Neuron (in vitro differentiated cells): ENCODE results near the gene CAMK1D.

Experiments
- H2AFZ ChIP-seq: one replicate; pipeline ENCODE4 v1.6.1; 2013; ENCODE audit warnings: low read depth, mild to moderate bottlenecking, inconsistent platforms, low read length, moderate library complexity
- H3K27me3 ChIP-seq: one replicate; pipeline ENCODE4 v1.6.1; 2013; ENCODE audit warnings: low read length; ENCODE audit not compliant: insufficient read depth
- H3K36me3 ChIP-seq: one replicate; pipeline ENCODE4 v1.6.1; 2013; ENCODE audit warnings: low read length; ENCODE audit not compliant: insufficient read depth
- H3K4me1 ChIP-seq: one replicate; pipeline ENCODE4 v1.6.1; 2013; ENCODE audit warnings: low read length; ENCODE audit not compliant: insufficient read depth
- H3K4me3 ChIP-seq: 2 replicates; pipeline ENCODE4 v1.5.1; 2013; ENCODE audit warnings: mild to moderate bottlenecking, low read length, moderate library complexity
- H3K9me3 ChIP-seq: one replicate; pipeline ENCODE4 v1.6.1; 2013; ENCODE audit warnings: low read length

CAMK1D gene

DNA sequence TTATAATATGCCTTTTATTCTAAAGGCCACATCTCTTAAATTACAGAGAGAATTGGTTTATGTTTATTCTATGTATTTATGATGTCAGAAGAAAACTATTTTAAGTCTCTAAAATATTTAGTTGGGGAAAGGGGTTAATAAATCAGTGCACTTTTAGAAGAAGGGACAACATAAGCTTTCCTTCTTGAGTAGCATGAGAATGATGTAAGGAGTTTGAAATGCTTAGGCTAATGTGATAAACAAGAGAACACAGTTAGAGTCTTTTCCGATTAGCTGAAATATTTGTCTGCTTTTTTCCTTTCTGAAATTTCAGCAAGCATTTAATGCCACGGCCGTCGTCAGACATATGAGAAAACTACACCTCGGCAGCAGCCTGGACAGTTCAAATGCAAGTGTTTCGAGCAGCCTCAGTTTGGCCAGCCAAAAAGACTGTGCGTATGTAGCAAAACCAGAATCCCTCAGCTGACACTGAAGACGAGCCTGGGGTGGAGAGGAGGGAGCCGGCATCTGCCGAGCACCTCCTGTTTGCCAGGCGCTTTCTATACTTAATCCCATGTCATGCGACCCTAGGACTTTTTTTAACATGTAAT lies 476.0 kb downstream of the CAMK1D start:
- H3K4me3 ChIP-seq = no peak overlapping the region
- H3K27me3 ChIP-seq = no peaks in the 10 kb centered on the region
- no peaks in the 10 kb centered on the region for H3K9me3 ChIP-seq

DNA sequence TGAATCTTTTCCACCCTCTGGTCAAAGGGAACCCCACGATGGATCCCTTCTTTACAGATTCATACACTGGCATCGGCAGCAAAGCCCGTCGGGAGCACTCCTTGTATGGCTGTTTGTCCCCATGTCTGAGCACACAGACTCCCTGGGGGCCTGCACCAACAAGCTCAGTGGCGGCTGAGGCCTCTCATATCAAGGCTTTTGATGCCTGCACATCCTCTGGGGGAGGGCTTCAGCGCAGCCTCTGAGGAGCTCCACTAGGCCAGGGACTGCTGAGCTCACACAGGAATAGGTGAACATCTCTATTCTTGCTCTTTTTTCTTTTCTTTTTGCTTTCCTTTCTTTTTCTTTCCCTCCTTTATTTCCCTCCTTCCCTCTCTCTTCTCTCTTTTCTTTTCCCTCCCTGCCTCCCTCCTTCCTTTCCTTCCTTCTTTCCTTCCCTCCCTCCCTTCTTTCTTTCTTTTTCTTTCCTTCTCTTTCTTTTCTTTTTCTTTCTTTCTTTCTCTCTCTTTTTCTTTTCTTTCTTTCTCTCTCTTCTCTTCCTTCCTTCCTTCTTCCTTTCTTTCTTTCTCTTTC lies 477.5 kb downstream of the CAMK1D start:
- Histone ChIP-seq H3K9me3 (no peaks in the 10 kb centered on the region), H3K36me3 (peaks cover 5% of the 10 kb centered on the region), H3K4me3 (no peak overlapping the region), H3K4me1 (no peaks in the 10 kb centered on the region), H3K27me3 (no peaks in the 10 kb centered on the region), H2AFZ (no peak overlapping the region)

More for the DNA sequence above, 476.0 kb downstream of the CAMK1D start:
- Histone ChIP-seq H3K36me3 (peaks cover 7% of the 10 kb centered on the region), H3K4me1 (no peaks in the 10 kb centered on the region), H2AFZ (no peak overlapping the region)

DNA sequence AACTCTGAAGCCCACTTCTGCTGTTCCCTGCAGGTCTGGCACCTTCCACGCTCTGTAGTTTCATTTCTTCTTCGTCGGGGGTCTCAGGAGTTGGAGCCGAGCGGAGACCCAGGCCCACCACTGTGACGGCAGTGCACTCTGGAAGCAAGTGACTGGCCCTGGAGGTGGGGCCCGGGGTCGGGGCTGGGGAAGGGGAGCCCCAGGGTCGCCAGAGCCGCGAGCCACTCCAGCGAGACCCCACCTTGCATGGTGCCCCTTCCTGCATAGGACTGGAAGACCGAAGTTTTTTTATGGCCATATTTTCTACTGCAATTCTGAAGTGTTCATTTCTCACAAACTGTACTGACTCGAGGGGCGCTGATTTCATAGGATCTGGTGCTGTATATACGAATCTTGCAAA lies 479.4 kb downstream of the CAMK1D start:
- no peak overlapping the region for H2AFZ ChIP-seq
- H3K4me3 ChIP-seq = no peak overlapping the region
- no peaks in the 10 kb centered on the region for H3K27me3 ChIP-seq
- H3K9me3 ChIP-seq = peaks cover 2% of the 10 kb centered on the region
- H3K36me3 ChIP-seq = peaks cover 5% of the 10 kb centered on the region
- no peaks in the 10 kb centered on the region for H3K4me1 ChIP-seq

DNA sequence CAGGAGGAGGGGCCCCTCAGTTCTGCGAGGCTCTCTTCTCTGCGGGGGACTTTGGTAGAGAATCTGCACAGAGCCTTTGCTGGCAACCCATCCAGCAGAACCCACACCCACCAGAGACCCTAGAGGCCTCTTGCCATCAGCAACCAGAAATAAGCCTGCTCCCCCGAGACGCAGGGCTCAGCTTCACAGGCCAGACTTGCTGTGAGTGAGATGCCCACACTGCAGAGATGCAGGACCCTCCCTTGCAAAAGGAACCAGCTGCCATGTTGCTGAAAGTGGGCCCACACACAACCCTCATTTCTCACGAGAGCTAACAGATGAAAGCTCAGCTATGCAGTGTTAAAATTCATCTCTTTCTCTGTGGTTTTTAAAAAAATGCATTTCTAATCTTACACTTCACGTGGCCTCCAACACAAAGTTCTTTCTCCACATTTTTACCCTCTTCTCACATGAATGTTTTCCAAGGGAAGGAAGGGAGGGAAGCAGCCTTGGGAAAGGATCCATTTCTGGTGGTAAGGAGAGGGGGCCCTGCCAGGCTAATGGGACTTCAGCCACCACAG lies 480.6 kb downstream of the CAMK1D start:
- Histone ChIP-seq H3K4me1 (peaks cover 8% of the 10 kb centered on the region), H3K36me3 (peaks cover 5% of the 10 kb centered on the region), H3K9me3 (peaks cover 2% of the 10 kb centered on the region), H3K4me3 (no peak overlapping the region), H3K27me3 (no peaks in the 10 kb centered on the region), H2AFZ (no peak overlapping the region)

DNA sequence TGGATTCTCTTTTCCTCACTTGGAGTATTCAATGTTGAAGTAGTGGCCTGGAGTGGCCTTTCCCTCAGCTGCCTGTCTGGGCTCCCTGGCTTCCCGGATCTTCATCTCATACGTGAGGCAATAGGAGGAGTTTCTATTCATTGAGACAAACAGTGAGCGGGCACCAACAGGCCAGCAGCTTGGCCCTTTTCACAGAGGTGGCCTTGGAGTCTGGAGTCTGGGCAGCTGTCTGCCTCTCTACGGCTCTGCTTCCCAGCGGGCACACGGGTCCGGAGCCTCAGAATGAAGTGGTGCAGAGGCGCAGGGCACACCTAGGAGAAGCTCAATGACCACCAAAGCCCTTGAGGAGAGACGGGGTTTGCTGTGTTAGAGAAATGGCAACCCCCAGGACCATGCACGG lies 482.7 kb downstream of the CAMK1D start:
- Histone ChIP-seq H3K4me1 (peaks cover 8% of the 10 kb centered on the region), H3K9me3 (peaks cover 2% of the 10 kb centered on the region), H3K4me3 (no peak overlapping the region), H3K27me3 (no peaks in the 10 kb centered on the region), H3K36me3 (peaks cover 3% of the 10 kb centered on the region), H2AFZ (no peak overlapping the region)

DNA sequence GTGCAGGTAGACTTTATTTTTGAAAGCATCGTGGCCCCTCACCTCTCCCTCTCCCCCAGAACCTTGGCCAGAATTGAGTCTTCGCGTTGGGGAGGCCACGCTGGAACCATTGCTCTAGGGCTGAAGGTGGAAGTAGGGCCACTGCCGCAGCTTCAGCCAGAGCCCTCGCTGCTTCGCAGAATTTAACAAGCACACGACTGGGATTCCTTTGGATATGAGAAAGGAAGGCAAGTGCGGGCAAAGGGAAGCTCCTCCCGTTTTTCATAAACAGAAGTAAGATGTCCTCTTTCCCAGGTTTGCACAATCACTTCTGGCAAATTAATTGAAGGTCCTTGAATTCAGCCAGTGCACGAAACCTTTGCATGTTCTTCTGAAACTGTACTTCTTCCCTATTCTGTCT lies 484.1 kb downstream of the CAMK1D start:
- H3K9me3 ChIP-seq = peaks cover 2% of the 10 kb centered on the region
- peaks cover 8% of the 10 kb centered on the region for H3K4me1 ChIP-seq
- H3K27me3 ChIP-seq = no peaks in the 10 kb centered on the region
- no peak overlapping the region for H2AFZ ChIP-seq
- H3K36me3 ChIP-seq = peaks cover 3% of the 10 kb centered on the region
- no peak overlapping the region for H3K4me3 ChIP-seq

DNA sequence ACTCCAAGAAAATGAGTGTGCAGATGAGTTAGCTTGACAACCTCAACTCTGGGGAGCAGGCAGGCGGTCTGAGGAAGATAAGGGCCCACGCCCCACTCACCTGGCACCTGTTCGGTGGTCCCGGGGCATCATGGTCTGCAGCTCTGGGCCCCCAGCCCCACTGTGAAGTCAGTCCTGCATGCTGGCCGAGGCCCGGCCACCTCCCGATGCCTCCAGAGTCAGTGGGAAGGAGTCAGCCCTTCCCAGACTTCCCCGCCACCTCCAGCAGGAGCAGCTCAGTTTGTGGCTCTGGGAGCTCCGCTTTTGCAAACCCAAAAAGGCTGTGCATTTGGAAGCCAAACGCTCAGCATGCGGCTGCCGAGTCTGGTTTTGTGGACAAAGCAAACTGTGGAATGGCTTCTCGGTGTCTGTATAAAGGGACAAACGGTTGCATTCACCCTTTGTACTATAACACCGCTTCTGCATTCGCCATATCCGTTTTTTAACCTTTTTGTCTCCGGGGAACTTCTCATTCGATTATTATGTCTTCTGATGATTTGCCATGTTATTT lies 484.8 kb downstream of the CAMK1D start:
- Histone ChIP-seq H3K4me3 (no peak overlapping the region), H2AFZ (no peak overlapping the region), H3K27me3 (no peaks in the 10 kb centered on the region), H3K36me3 (no peaks in the 10 kb centered on the region), H3K9me3 (peaks cover 2% of the 10 kb centered on the region), H3K4me1 (peaks cover 8% of the 10 kb centered on the region)

DNA sequence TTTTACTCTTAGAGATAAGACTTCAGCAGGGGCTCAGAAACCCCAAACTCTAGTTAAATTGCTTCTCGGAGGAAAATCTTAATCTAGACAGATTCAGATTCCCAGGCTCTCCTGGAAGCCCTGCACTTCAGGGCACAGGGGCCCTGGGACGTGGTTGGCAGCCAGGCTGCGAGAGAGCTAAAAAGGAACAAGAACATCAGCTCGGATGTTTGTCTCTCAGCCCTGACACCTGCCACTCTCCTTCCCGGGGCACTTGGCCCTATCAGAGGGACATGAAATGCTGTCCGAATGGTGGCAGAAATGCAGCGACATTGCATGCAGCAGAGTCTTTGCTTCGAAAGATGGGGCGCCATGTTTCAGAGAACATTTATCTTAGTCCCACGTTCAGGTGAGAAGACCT lies 485.4 kb downstream of the CAMK1D start:
- Histone ChIP-seq H3K27me3 (no peaks in the 10 kb centered on the region), H3K4me3 (no peak overlapping the region), H3K36me3 (no peaks in the 10 kb centered on the region), H3K9me3 (peaks cover 2% of the 10 kb centered on the region), H3K4me1 (peaks cover 8% of the 10 kb centered on the region), H2AFZ (no peak overlapping the region)

DNA sequence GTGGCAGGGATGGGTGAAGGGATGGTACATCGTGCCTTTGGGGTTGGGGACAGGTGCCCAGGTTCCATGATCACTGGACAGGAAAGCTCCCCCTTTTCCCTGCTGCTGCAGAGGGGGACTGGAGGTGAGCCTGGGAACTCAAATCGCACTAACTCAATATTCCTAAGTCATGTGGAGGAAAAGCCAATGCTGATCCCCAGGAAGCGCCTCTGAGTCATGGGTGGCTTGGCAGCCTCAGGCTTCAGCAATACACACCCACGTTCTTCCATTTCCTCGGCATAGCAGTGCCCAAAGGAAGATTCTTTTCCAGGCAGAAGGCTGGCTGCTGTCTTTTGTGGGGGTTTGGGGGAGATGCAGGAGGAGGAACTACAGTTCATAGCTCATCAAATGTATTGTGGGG lies 486.4 kb downstream of the CAMK1D start:
- Histone ChIP-seq H3K36me3 (no peaks in the 10 kb centered on the region), H3K27me3 (no peaks in the 10 kb centered on the region), H2AFZ (no peak overlapping the region), H3K9me3 (peaks cover 2% of the 10 kb centered on the region), H3K4me3 (no peak overlapping the region), H3K4me1 (peaks cover 9% of the 10 kb centered on the region)

DNA sequence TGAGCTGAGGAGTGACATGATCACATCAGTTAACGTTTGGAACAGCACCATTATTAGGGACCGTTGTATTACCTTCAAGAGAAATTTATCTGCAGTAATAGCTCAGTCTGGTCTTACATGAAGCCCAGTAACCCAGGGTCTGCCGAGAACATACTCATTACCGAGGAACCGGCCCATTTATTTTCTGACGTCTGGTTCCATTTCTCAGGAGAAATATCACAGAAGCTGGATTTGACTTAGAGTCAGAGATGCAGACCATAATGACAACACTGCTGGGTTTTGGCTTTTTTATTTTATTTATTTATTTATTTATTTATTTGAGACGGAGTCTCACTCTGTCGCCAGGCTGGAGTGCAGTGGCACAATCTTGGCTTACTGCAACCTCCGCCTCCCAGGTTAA lies 489.0 kb downstream of the CAMK1D start:
- Histone ChIP-seq H3K4me3 (no peak overlapping the region), H2AFZ (no peak overlapping the region), H3K36me3 (no peaks in the 10 kb centered on the region), H3K9me3 (peaks cover under 1% of the 10 kb centered on the region), H3K27me3 (no peaks in the 10 kb centered on the region), H3K4me1 (peaks cover 9% of the 10 kb centered on the region)

DNA sequence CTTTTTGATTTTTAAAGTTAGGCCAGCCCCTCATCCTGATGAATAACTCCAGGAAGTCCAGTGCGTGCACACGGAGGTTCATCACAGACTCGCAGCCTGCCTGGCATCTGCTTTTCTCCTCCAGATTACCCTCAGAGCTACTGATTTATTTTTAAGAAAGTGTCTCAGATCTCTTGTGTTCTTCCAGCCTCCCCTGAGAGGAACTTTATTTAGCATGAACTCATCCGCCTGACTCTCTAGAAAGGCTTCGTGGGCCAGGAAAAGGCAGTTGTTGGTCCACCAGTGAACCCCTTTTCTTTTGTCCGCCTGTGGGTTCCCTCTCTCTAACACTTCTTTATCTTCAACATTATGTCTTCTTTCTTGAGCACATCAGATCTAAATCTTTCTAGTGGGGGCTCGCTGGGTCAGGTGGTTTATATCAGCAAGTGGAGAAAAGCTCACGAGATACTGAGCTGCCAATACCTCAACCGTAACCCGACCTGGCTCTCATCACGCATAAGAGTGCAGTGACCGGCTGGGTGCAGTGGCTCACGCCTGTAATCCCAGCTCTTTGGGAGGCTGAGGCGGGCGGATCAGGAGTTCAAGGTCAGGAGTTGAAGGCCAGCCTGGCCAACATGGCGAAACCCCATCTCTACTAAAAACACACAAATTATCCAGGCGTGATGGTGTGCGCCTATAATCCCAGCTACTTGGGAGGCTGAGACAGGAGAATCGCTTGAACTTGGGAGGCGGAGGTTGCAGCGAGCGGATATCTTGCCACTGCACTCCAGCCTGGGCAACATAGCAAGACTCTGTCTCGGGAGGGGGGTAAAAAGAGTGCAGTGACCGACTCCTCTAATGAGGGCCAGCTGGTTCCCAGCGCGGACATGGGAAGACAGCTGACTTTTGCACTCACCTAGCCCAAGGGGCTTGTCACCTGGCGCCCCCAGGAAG lies 489.9 kb downstream of the CAMK1D start:
- Histone ChIP-seq H3K4me1 (peaks cover 5% of the 10 kb centered on the region), H2AFZ (no peak overlapping the region), H3K36me3 (no peaks in the 10 kb centered on the region), H3K27me3 (no peaks in the 10 kb centered on the region), H3K4me3 (no peak overlapping the region), H3K9me3 (no peaks in the 10 kb centered on the region)

DNA sequence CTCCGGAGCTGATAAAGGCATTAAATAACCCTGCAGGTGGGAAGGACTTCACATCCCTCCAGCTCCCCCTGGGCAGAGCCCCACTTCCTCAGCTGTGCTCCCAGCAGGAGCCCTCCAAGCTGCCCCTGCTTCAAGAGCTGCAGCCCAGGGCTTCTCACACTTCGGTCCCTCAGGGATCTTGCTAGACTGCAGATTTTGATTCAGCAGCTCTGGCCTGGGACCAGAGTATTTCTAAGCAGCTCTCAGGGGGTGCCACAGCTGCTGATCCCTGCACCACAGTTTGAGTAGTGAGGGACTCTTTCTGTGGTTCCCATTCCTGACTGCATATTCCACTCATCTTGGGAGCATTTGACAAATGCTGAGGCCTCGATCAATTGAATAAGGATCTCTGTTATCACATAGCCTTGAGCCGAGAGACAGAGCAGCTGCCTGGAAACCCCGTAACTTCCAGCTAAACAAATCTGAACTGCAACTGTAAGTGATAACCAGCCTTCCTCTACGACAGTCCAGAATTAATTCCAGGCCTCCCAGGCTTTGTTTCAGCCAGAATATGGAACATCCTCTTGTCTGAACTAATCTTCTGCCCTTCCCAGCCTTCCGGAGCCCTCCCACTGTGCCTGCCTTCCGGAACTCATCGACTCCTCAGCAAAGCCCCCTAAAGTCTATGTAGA lies 490.7 kb downstream of the CAMK1D start:
- H3K4me3 ChIP-seq = no peak overlapping the region
- H3K4me1 ChIP-seq = peaks cover 8% of the 10 kb centered on the region
- no peaks in the 10 kb centered on the region for H3K27me3 ChIP-seq
- H2AFZ ChIP-seq = no peak overlapping the region
- no peaks in the 10 kb centered on the region for H3K9me3 ChIP-seq
- no peaks in the 10 kb centered on the region for H3K36me3 ChIP-seq
